SK-N-SH (cell line): ENCODE results near the gene TICAM1. TPM values are rescaled to one million over a fixed set of nuclear protein-coding genes. Genes with fewer than 3 reads are reported as not detected.

Source experiments
- CTCF ChIA-PET: fragments of 300-600, 350-600 bp; formaldehyde crosslinking; extraction: SDS; loops from one replicate; lab custom pipeline; 2021; lab: Yijun Ruan, JAX
- POLR2A ChIA-PET: fragments of 350-600 bp; sonication (Branson Sonifier 250); formaldehyde crosslinking; extraction: SDS; loops from one replicate; lab custom pipeline; 2020; ENCODE audit warnings: antibody characterized with exemption, inconsistent platforms; lab: Yijun Ruan, JAX
- DNase-seq: peaks from one replicate; pipeline ENCODE4 v3.0.0; 2012
- H2AFZ ChIP-seq: fragments of 200-600 bp; sonication (generic); 2 replicates; pipeline ENCODE4 v1.8.1; 2016; ENCODE audit warnings: antibody characterized with exemption, mild to moderate bottlenecking, low read depth
- H3F3A ChIP-seq: fragments of 200-600 bp; sonication (generic); replicated peaks from 2 replicates; pipeline ENCODE3; 2016; ENCODE audit warnings: antibody characterized with exemption, mild to moderate bottlenecking; ENCODE audit not compliant: insufficient read depth
- H3K27ac ChIP-seq, 2 experiments: fragments of 200-500 bp in 1 of 2; fragments of 200-600 bp in 1 of 2; sonication (Bioruptor generic) in 1 of 2; sonication (generic), shearing (Covaris generic) in 1 of 2; 2 replicates each; pipeline versions ENCODE4 v1.5.1 to v1.6.1; 2014 to 2016; ENCODE audit warnings: low read depth in 2 of 2, inconsistent platforms in 1 of 2, low read length in 1 of 2, mild to moderate bottlenecking in 1 of 2, mixed read lengths in 1 of 2
- H3K27me3 ChIP-seq: fragments of 200-600 bp; sonication (generic), shearing (Covaris generic); 2 replicates; pipeline ENCODE4 v1.6.1; 2016; ENCODE audit warnings: mixed run types; ENCODE audit not compliant: insufficient read depth
- H3K36me3 ChIP-seq, 2 experiments: fragments of 200-500 bp in 1 of 2; fragments of 200-600 bp in 1 of 2; sonication (Bioruptor generic) in 1 of 2; sonication (generic) in 1 of 2; replicated peaks in 1 of 2; 2 replicates each; pipeline versions ENCODE3 to v1.5.1; 2014 to 2016; ENCODE audit warnings: low read length in 1 of 2, mild to moderate bottlenecking in 1 of 2; ENCODE audit not compliant: insufficient read depth in 2 of 2, control insufficient read depth in 1 of 2
- H3K4me1 ChIP-seq, 2 experiments: fragments of 200-500 bp in 1 of 2; fragments of 200-600 bp in 1 of 2; sonication (Bioruptor generic) in 1 of 2; sonication (generic), shearing (Covaris generic) in 1 of 2; 2 replicates each; pipeline versions ENCODE4 v1.5.1 to v1.6.1; 2014 to 2016; ENCODE audit warnings: low read depth in 1 of 2, low read length in 1 of 2, mixed run types in 1 of 2; ENCODE audit not compliant: insufficient read depth in 2 of 2, control insufficient read depth in 1 of 2
- H3K4me2 ChIP-seq: fragments of 200-600 bp; sonication (generic), shearing (Covaris generic); 2 replicates; pipeline ENCODE4 v1.6.1; 2017; ENCODE audit warnings: mixed run types
- H3K4me3 ChIP-seq, 2 experiments: fragments of 200-500 bp in 1 of 2; fragments of 200-600 bp in 1 of 2; sonication (Bioruptor generic) in 1 of 2; sonication (generic), shearing (Covaris generic) in 1 of 2; 2 replicates each; pipeline versions ENCODE4 v1.5.1 to v1.8.1; 2014 to 2016; ENCODE audit warnings: low read depth in 2 of 2, inconsistent platforms in 1 of 2, low read length in 1 of 2, mild to moderate bottlenecking in 1 of 2, mixed read lengths in 1 of 2, moderate library complexity in 1 of 2
- H3K79me2 ChIP-seq: fragments of 200-600 bp; sonication (generic); 2 replicates; pipeline ENCODE4 v1.8.1; 2017; ENCODE audit warnings: mild to moderate bottlenecking; ENCODE audit not compliant: insufficient read depth
- H3K9ac ChIP-seq: fragments of 200-600 bp; sonication (generic); 2 replicates; pipeline ENCODE4 v1.6.1; 2017; ENCODE audit warnings: mixed run types
- H3K9me2 ChIP-seq: fragments of 200-600 bp; sonication (generic); 2 replicates; pipeline ENCODE4 v1.6.1; 2017; ENCODE audit warnings: mixed run types
- H3K9me3 ChIP-seq: fragments of 200-600 bp; sonication (generic); 2 replicates; pipeline ENCODE4 v1.6.1; 2017; ENCODE audit warnings: mixed run types, mild to moderate bottlenecking, moderate library complexity
- H4K20me1 ChIP-seq: fragments of 200-600 bp; sonication (generic); 2 replicates; pipeline ENCODE4 v1.6.1; 2017; ENCODE audit warnings: mild to moderate bottlenecking, mixed run types; ENCODE audit not compliant: insufficient read depth
- CTCF ChIP-seq: fragments of 200-600 bp; sonication (generic); IDR thresholded peaks from 2 replicates; pipeline ENCODE4 v1.6.1; 2017; ENCODE audit warnings: antibody characterized with exemption, mild to moderate bottlenecking, moderate library complexity
- ELF1 ChIP-seq: IDR thresholded peaks from 2 replicates; pipeline ENCODE4 v1.4.0; 2012
- EP300 ChIP-seq, 2 experiments: IDR thresholded peaks; 2 replicates each; pipeline versions ENCODE4 v1.4.0 to v1.6.1; 2012; ENCODE audit warnings: borderline replicate concordance in 1 of 2, low read depth in 1 of 2, low read length in 1 of 2
- EZH2phosphoT487 ChIP-seq: fragments of 200-600 bp; sonication (generic); IDR thresholded peaks from 2 replicates; pipeline ENCODE4 v1.6.1; 2017; ENCODE audit warnings: low read depth, mixed run types, mild to moderate bottlenecking, antibody characterized with exemption, moderate library complexity, borderline replicate concordance
- FOSL2 ChIP-seq: IDR thresholded peaks from 2 replicates; pipeline ENCODE4 v1.4.0; 2012; ENCODE audit warnings: low read depth, mild to moderate bottlenecking, moderate library complexity, borderline replicate concordance
- FOXJ3 ChIP-seq: sonication (generic); formaldehyde crosslinking; IDR thresholded peaks from 2 replicates; pipeline ENCODE4 v1.5.1; 2020; ENCODE audit warnings: mild to moderate bottlenecking, missing genetic modification reagents
- GATA2 ChIP-seq: sonication (generic); formaldehyde crosslinking; IDR thresholded peaks from 2 replicates; pipeline ENCODE4 v1.5.0; 2020; ENCODE audit warnings: mild to moderate bottlenecking, missing genetic modification reagents
- JUND ChIP-seq: IDR thresholded peaks from 2 replicates; pipeline ENCODE4 v1.4.0; 2012
- MXI1 ChIP-seq: IDR thresholded peaks from 2 replicates; pipeline ENCODE4 v1.6.1; 2012; ENCODE audit warnings: mild to moderate bottlenecking, low read depth, low read length, improper control_type of control experiment
- NRF1 ChIP-seq: IDR thresholded peaks from 2 replicates; pipeline ENCODE4 v1.6.1; 2012; ENCODE audit warnings: low read depth, mild to moderate bottlenecking, low read length
- RAD21 ChIP-seq: IDR thresholded peaks from 2 replicates; pipeline ENCODE4 v1.6.1; 2012; ENCODE audit warnings: mild to moderate bottlenecking, low read length
- RFX5 ChIP-seq: IDR thresholded peaks from 2 replicates; pipeline ENCODE4 v1.6.1; 2012; ENCODE audit warnings: mild to moderate bottlenecking, improper control_type of control experiment, low read length
- SMC3 ChIP-seq: IDR thresholded peaks from 2 replicates; pipeline ENCODE4 v1.6.1; 2012; ENCODE audit warnings: low read depth, low read length, improper control_type of control experiment
- TAF1 ChIP-seq: IDR thresholded peaks from 2 replicates; pipeline ENCODE4 v1.6.1; 2012; ENCODE audit warnings: low read depth, mild to moderate bottlenecking, low read length, moderate library complexity, borderline replicate concordance
- YY1 ChIP-seq: IDR thresholded peaks from 2 replicates; pipeline ENCODE4 v1.4.0; 2012; ENCODE audit warnings: low read depth, mild to moderate bottlenecking
- ZBTB33 ChIP-seq: IDR thresholded peaks from 2 replicates; pipeline ENCODE4 v1.4.0; 2012; ENCODE audit warnings: low read depth, borderline replicate concordance
- WGBS: methylation state at CpG from one replicate; pipeline ENCODE4 v1.1.6; 2017; ENCODE audit warnings: low lambda C conversion rate; 5-methylcytosine and 5-hydroxymethylcytosine counted together
- polyA plus RNA-seq, 3 experiments: library from polyadenylated mRNA; depleted of rRNA; stranded (reverse); fragments of >200 nt; gene quantifications; 2 replicates each; pipeline ENCODE4 v1.2.3, GENCODE V29; 2012
- TF ChIP-seq, protein P1 (sequence below): fragments of 150-350 bp; IDR thresholded peaks from 2 replicates; pipeline ENCODE4 v1.6.1; 2016; ENCODE audit warnings: mild to moderate bottlenecking, low read depth, low read length
- TF ChIP-seq, protein P2 (sequence below): IDR thresholded peaks from 2 replicates; pipeline ENCODE4 v1.6.1; 2012; ENCODE audit warnings: mild to moderate bottlenecking, low read depth, low read length, moderate library complexity
- TF ChIP-seq, protein P3 (sequence below): IDR thresholded peaks from 2 replicates; pipeline ENCODE4 v1.4.0; 2012; ENCODE audit warnings: low read depth
- TF ChIP-seq, protein P4 (sequence below): IDR thresholded peaks from 2 replicates; pipeline ENCODE4 v1.4.0; 2012; ENCODE audit warnings: low read depth, borderline replicate concordance
- TF ChIP-seq, protein P5 (sequence below): IDR thresholded peaks from 2 replicates; pipeline ENCODE4; 2012

The TICAM1 gene
- polyA plus RNA-seq, 1 of the 3 experiments (the other 2 are of a cell fraction), result 2.7 TPM

- no peaks in the 10 kb centered on the region for H3K9me2 ChIP-seq
- H3F3A ChIP-seq, result peaks cover 6% of the 10 kb centered on the region
- H3K27me3 ChIP-seq, result no peaks in the 10 kb centered on the region
- peak; percentile 94 for DNase-seq
- H2AFZ ChIP-seq, result no peak overlapping the region
- ChIA-PET POLR2A (interaction anchor here (1.4 kb wide), 1 partner anchor 42 kb away, joined by 14 read pairs; no protein-coding TSS in a partner anchor), CTCF (interaction anchor here (0.6 to 17.9 kb wide), 42 partner anchors 8 to 1875 kb away, joined by 3 to 409 read pairs (median 4); partner anchors contain the start of genes ARRDC5, PLIN3 and TICAM1)
- no peak overlapping the region for H3K9ac ChIP-seq
- no peaks in the 10 kb centered on the region for H3K9me3 ChIP-seq
- H3K36me3 ChIP-seq, result peaks cover 8 to 50% of the 10 kb centered on the region in 2 experiments
- 75% methylated on average over 34 of the region's 42 CpGs for WGBS
- no peaks in the 10 kb centered on the region for H4K20me1 ChIP-seq
- 0 out of 2 replicates have a peak, but pooled peaks cover 9% of the 10 kb centered on the region for H3K79me2 ChIP-seq
- peak overlapping the region in 1 of 2 experiments; percentile 41; a peak in 1 of 4 replicates for H3K4me3 ChIP-seq
- no peaks in the 10 kb centered on the region for H3K4me1 ChIP-seq
- no peak overlapping the region for H3K27ac ChIP-seq
- H3K4me2 ChIP-seq, result no peak overlapping the region
- TF ChIP-seq RFX5, result no peak
- TF ChIP-seq, protein P1, sequence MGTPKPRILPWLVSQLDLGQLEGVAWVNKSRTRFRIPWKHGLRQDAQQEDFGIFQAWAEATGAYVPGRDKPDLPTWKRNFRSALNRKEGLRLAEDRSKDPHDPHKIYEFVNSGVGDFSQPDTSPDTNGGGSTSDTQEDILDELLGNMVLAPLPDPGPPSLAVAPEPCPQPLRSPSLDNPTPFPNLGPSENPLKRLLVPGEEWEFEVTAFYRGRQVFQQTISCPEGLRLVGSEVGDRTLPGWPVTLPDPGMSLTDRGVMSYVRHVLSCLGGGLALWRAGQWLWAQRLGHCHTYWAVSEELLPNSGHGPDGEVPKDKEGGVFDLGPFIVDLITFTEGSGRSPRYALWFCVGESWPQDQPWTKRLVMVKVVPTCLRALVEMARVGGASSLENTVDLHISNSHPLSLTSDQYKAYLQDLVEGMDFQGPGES, result no peak
- no peak for TF ChIP-seq FOSL2
- no peak for TF ChIP-seq EP300 (IDR thresholded peaks at IDR 0.05; ENCODE audit: borderline replicate concordance in 1 of 2, low read depth in 1 of 2, low read length in 1 of 2)
- TF ChIP-seq ELF1, result no peak
- TF ChIP-seq, protein P2, sequence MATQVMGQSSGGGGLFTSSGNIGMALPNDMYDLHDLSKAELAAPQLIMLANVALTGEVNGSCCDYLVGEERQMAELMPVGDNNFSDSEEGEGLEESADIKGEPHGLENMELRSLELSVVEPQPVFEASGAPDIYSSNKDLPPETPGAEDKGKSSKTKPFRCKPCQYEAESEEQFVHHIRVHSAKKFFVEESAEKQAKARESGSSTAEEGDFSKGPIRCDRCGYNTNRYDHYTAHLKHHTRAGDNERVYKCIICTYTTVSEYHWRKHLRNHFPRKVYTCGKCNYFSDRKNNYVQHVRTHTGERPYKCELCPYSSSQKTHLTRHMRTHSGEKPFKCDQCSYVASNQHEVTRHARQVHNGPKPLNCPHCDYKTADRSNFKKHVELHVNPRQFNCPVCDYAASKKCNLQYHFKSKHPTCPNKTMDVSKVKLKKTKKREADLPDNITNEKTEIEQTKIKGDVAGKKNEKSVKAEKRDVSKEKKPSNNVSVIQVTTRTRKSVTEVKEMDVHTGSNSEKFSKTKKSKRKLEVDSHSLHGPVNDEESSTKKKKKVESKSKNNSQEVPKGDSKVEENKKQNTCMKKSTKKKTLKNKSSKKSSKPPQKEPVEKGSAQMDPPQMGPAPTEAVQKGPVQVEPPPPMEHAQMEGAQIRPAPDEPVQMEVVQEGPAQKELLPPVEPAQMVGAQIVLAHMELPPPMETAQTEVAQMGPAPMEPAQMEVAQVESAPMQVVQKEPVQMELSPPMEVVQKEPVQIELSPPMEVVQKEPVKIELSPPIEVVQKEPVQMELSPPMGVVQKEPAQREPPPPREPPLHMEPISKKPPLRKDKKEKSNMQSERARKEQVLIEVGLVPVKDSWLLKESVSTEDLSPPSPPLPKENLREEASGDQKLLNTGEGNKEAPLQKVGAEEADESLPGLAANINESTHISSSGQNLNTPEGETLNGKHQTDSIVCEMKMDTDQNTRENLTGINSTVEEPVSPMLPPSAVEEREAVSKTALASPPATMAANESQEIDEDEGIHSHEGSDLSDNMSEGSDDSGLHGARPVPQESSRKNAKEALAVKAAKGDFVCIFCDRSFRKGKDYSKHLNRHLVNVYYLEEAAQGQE, result no peak
- TF ChIP-seq, protein P3, sequence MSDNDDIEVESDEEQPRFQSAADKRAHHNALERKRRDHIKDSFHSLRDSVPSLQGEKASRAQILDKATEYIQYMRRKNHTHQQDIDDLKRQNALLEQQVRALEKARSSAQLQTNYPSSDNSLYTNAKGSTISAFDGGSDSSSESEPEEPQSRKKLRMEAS, result no peak
- TF ChIP-seq JUND, result no peak
- TF ChIP-seq GATA2 (CRISPR knock-in tag), result no peak
- TF ChIP-seq, protein P4, sequence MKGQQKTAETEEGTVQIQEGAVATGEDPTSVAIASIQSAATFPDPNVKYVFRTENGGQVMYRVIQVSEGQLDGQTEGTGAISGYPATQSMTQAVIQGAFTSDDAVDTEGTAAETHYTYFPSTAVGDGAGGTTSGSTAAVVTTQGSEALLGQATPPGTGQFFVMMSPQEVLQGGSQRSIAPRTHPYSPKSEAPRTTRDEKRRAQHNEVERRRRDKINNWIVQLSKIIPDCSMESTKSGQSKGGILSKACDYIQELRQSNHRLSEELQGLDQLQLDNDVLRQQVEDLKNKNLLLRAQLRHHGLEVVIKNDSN, result no peak
- no peak for TF ChIP-seq FOXJ3 (CRISPR knock-in tag)
- TF ChIP-seq ZBTB33, result no peak
- TF ChIP-seq, protein P5, sequence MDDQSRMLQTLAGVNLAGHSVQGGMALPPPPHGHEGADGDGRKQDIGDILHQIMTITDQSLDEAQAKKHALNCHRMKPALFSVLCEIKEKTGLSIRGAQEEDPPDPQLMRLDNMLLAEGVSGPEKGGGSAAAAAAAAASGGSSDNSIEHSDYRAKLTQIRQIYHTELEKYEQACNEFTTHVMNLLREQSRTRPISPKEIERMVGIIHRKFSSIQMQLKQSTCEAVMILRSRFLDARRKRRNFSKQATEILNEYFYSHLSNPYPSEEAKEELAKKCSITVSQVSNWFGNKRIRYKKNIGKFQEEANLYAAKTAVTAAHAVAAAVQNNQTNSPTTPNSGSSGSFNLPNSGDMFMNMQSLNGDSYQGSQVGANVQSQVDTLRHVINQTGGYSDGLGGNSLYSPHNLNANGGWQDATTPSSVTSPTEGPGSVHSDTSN, result no peak
- TF ChIP-seq CTCF, result peak; percentile 91
- no peak for TF ChIP-seq YY1
- TF ChIP-seq TAF1, result no peak
- no peak for TF ChIP-seq EZH2phosphoT487
- peak; percentile 90 for TF ChIP-seq SMC3
- no peak for TF ChIP-seq MXI1
- TF ChIP-seq RAD21, result peak; percentile 76
- no peak for TF ChIP-seq NRF1
These were observed 20.2 kb upstream of the TICAM1 start for GRCh38 chr19:4851551-4852290.
